ENCODE measurements around the gene NBEA.

The NBEA gene

GRCh38 chr13:35496761-35497386 is 554.8 kb downstream of the NBEA start:
- DNase-seq (ENCODE audit: extremely low read depth in 1 of 2, low read depth in 1 of 2), result no peak

DNA sequence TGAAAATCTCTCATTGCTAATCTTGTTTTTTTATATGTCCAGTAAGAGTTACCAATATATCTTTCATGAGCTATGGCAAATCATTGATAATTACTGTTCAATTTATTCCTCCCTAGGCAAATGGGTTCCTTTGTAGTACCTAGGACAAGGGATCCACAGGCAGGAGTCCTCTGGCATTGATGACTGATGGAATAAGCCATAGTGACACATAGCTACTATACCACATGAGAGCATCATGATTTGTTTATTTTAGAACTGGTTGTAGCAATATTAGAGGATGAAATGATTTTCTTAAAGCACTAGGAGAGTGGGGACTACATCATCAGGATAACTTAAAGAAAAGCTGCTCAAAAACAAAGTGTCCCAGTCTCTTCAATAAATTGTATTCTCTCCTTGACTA is 556.2 kb downstream of the NBEA start:
- no peak for DNase-seq (ENCODE audit: extremely low read depth in 1 of 2, low read depth in 1 of 2)

GRCh38 chr13:35499196-35499662 is 557.2 kb downstream of the NBEA start:
- DNase-seq (ENCODE audit: extremely low read depth in 1 of 2, low read depth in 1 of 2), result no peak

GRCh38 chr13:35499676-35500075 is 557.6 kb downstream of the NBEA start:
- no peak for DNase-seq (ENCODE audit: extremely low read depth in 1 of 2, low read depth in 1 of 2)

DNA sequence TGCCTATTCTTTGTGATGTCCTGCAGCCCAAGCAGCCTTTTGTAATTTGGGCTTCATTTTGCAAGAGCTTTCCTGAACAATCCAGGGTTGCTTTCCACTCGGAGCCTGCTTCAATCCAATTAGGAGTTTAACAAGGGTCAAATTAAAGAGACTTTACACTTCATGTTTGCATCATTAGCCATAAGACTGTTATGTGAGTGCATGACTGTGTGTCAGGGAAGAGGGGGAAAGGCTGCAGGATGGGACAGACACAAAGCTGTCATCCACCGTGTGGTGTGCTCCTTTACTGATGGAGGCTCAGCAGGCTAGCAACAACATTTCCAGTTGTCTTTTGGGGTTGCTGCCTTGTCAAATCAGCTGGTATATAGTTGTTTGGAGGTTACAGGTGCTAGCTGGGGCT is 558.1 kb downstream of the NBEA start:
- no peak for DNase-seq (ENCODE audit: extremely low read depth in 1 of 2, low read depth in 1 of 2)

DNA sequence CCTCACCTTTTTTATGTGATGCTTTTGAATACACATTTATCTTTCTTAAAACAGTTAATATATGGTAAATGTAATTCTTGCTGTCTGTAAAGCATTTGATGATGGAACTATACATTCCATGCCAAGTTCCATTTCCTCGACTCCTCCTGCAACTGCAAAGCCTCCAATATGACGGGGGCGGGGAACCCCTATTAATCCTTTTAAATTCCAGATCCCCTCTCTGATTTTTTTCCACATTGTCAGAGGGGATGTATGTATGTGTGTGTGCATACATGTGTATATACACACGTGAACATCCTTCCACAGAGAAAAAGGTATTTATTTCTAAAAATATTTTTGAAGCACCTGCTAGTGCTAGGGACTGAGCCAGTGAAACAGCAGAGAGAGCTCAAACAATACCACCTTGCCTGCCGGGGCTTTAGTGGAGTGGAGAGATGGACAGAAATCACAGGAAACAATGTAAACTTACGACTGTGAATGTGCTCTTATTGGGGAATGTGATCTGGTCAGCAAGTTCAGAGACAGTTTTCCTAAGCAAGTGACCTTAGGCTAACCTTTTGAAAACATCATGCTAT is 559.7 kb downstream of the NBEA start:
- no peak for DNase-seq (ENCODE audit: extremely low read depth in 1 of 2, low read depth in 1 of 2)

GRCh38 chr13:35502456-35502855 is 560.4 kb downstream of the NBEA start:
- no peak for DNase-seq (ENCODE audit: extremely low read depth in 1 of 2, low read depth in 1 of 2)

GRCh38 chr13:35512271-35512920 is 570.3 kb downstream of the NBEA start:
- no peak for DNase-seq (ENCODE audit: extremely low read depth in 1 of 2, low read depth in 1 of 2)

GRCh38 chr13:35514061-35514477 is 572.0 kb downstream of the NBEA start:
- DNase-seq (ENCODE audit: extremely low read depth in 1 of 2, low read depth in 1 of 2), result no peak

DNA sequence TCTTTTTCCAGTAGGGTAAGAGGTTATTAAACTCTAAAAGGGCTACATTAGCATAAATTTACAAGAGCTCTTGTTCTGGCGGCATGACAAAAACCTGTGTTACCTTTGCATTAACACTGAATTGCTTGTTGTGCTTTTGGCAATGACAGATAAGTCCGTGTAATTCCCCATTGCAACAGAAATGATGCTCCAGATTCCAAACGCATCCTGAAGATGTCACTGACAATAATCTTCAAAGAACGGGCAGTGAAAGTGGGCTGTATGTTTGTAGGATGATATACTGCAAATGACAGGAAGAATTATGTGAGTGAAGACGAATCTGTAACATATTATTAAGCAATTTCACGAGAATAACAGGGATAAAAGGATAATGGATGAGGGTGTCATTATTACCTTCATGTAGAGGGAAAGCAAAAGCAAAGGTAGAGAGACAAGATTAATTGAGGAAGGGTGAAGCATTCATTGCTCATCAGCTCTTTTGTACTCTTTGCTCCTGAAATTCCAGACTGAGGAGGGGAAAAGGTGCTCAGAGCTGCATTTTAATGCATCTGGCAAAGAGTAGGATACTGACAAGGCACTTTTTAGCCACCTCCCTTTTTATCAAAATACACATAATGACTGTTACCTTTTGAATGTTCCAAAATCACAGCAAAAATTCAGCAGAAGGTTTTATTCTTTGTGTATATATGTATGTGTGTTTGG is 572.9 kb downstream of the NBEA start:
- no peak for DNase-seq (ENCODE audit: extremely low read depth in 1 of 2, low read depth in 1 of 2)

- DNase-seq (ENCODE audit: extremely low read depth in 1 of 2, low read depth in 1 of 2), result no peak
Measured at GRCh38 chr13:35518337-35518946, 576.4 kb downstream of the NBEA start.

DNA sequence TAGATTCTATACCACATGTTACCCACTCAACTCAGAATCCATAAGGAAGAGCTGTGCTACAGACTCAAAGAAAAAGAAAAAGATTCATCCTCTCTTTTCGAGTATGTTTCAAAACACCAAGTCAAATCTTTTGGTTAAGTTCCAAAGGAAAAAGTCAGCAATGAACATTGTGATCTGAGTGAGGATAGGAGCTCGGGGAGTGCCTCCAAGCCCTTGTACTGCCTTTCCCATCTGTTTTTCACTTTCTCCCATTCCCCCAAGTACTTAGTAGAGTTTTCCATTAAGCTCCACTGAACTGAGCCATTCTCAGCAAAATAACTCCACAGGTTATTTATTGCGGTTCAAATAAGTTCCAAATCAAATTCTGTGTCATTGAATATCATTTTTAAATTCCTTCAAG is 582.1 kb downstream of the NBEA start:
- no peak for DNase-seq (ENCODE audit: extremely low read depth in 1 of 2, low read depth in 1 of 2)

DNA sequence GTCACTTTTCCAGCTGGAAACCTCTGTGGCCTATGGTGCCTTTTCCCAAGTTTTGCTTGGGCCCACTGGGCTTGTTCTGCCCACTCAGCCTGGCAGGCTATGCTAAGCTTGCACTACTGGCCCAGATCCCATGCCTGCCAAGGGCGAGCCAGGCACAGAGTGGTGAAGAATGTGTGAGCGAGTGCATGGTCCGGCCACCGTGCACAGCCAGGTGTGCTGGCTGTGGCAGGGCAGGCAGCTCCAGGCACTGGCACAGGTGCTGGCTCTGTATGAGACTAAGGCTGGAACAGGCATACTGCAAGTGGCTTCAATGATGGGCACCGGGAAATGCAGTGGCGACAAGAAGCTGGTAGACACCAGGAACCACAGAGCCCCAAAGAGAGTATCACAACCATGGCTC is 584.5 kb downstream of the NBEA start:
- DNase-seq (ENCODE audit: extremely low read depth in 1 of 2, low read depth in 1 of 2), result no peak

- no peak for DNase-seq (ENCODE audit: extremely low read depth in 1 of 2, low read depth in 1 of 2)
Measured at GRCh38 chr13:35527451-35527850, 585.4 kb downstream of the NBEA start.

DNA sequence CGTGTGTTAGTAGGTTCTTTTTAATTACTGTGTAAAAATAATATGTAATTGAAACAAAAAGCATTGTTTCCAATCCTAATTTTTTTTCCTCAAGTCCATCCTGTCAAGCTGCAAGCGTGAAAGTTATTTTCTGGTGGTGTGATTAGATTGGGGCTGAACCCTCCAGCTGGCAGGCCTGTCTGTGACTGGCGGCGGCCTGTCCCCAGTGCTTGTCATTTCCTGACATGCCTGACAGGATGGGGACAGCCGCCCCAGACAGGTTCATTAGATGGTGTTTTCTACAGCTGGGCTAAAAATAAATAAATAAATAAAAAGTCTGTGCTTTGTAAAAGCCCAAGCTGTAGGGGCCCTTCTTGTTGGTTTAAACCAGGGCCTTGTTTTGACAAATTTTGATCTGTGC is 588.1 kb downstream of the NBEA start:
- no peak for DNase-seq (ENCODE audit: extremely low read depth in 1 of 2, low read depth in 1 of 2)

- no peak for DNase-seq (ENCODE audit: extremely low read depth in 1 of 2, low read depth in 1 of 2)
Measured at GRCh38 chr13:35530581-35530980, 588.5 kb downstream of the NBEA start.

DNA sequence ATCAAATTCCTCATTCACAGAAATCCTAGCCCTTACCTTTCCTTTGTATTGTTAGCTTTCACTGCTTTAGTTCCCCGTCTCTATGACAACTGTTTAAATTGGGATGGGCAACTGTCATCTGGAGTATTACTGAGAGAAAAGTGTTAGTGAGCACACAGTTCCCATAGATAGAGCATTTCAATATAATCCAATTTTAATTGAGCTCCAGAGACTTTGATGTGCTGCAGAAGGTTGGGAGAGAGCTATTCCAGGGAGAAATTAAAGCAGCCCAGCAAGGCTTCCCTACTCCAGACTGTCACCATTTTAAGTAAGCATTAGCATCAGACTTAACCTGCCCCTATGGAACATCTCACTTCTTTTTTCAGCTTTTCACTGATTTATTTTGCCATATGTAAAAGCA is 589.5 kb downstream of the NBEA start:
- DNase-seq (ENCODE audit: extremely low read depth in 1 of 2, low read depth in 1 of 2), result no peak

- no peak for DNase-seq (ENCODE audit: extremely low read depth in 1 of 2, low read depth in 1 of 2)
Measured at GRCh38 chr13:35534343-35534742, 592.3 kb downstream of the NBEA start.

DNA sequence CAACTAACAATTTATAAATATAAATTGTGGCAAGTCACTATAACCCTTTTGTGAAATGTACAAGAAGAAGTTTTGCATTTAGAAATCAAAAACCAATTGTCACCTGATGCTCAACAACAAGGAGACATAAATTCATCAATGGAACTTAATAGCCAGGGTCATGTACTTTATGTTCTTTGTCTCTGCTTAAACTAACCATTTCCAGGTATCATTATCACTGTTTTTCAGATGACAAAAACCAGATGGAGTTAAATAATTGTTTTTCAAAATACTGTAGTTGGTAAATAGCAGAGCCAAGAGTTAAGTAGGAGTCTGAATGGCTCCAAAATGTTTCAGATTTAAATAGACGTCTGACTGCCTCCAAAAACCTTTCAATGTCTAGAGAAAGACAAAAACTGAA is 606.7 kb downstream of the NBEA start:
- no peak for DNase-seq (ENCODE audit: extremely low read depth in 1 of 2, low read depth in 1 of 2)

GRCh38 chr13:35549481-35549880 is 607.4 kb downstream of the NBEA start:
- DNase-seq (ENCODE audit: extremely low read depth in 1 of 2, low read depth in 1 of 2), result no peak

DNA sequence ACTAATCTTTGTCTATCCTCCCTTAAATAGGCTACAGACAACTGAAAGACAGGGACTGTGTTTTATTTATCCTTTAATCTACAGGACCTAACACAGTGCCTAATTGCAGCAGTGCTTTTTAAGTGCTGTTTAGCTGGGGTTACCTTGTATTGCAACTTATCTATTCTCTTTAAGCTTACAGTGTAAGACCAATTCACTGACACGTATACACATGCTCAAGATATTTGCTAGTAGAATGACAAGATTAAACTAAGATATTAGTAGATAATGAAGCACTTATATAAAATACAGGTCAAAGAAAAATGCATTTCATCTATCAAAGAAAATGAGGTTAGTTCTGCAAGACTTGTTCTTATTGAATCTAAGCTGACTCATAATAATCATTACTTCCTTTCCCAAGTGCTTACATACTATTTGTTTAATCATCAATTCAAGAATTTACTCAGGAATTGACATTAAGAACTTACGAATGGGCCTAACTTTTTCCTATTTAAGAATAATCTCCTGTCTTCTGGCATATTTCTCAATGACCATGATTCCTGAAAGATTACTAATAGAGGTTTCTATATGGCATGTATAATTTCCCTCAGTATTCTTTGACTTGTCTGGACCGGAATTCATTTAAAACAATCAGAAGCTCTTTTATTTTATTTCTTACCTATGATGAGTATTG is 610.2 kb downstream of the NBEA start:
- no peak for DNase-seq (ENCODE audit: extremely low read depth in 1 of 2, low read depth in 1 of 2)
